ENCODE results near the gene TTPAL. TPM values are rescaled to one million over a fixed set of nuclear protein-coding genes. Genes with fewer than 3 reads are reported as not detected.
A peak's percentile ranks its signal among the peaks of the same experiment; 100 is the strongest.

TTPAL gene
- 14.8 TPM for total RNA-seq

GRCh38 chr20:44475694-44476560 is at the start of gene TTPAL:
Gene TTPAL, plus strand, starts transcription at chr20:44475874. Its CDS starts 4,126 bp downstream, at chr20:44480000.
- DNase-seq (ENCODE audit: low spot score), result peak; percentile 89

DNA sequence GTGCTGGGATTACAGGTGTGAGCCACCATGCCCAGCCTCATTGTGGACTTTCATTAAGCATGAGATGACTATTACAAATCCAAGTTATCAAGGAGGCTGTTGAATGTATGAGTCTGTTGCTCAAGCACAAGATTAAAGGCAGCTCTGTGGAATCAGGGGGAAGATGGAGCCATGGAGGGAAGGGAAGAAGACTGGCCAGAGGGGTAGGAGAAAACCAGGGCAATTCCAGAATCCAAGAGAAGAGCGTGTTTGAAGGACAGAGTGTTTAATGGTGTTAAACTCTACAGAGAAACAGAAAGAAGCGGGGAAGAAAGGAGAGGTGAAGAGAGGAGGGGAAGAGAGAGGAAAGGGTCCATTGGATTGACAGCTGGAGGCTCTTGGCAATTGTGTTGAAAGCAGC is 49.8 kb upstream of the TTPAL start:
- no peak for DNase-seq (ENCODE audit: low spot score)

GRCh38 chr20:44426879-44427790 is 48.5 kb upstream of the TTPAL start:
- DNase-seq (ENCODE audit: low spot score), result no peak

DNA sequence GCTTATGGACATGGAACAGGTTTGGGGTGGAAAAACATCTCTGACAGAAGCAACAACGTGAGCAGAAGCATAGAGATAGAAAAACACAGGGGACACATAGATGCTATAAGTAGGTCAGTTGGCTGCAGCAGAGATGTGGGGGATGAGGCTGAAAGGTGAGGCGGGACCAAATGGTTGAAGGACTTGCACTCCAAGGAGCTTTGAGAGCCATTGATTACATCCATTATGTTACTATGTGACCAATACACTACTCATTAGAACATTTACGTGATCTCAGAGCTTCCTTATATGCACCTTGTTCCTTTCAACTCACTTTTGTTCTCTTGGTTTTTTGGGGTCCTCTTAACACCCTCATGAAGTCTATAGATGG is 47.9 kb upstream of the TTPAL start:
- no peak for DNase-seq (ENCODE audit: low spot score)

- DNase-seq (ENCODE audit: low spot score), result no peak
Measured at GRCh38 chr20:44428174-44429016, 47.3 kb upstream of the TTPAL start.

DNA sequence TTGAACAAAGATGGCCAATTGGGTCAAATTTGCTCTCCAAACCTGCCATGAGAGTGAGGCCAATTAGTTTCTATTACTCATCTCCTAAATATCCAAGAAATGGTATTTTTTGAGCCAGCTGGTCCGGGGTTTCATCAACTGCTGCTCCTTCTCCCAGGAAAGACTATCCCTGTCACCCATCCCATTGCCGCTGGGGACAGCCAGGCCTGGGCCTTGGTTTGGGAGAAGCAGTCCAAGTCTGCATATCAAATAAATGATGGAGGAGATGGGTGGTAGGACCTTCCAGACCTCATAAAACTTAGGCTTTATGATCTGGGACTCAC is 46.7 kb upstream of the TTPAL start:
- DNase-seq (ENCODE audit: low spot score), result no peak

DNA sequence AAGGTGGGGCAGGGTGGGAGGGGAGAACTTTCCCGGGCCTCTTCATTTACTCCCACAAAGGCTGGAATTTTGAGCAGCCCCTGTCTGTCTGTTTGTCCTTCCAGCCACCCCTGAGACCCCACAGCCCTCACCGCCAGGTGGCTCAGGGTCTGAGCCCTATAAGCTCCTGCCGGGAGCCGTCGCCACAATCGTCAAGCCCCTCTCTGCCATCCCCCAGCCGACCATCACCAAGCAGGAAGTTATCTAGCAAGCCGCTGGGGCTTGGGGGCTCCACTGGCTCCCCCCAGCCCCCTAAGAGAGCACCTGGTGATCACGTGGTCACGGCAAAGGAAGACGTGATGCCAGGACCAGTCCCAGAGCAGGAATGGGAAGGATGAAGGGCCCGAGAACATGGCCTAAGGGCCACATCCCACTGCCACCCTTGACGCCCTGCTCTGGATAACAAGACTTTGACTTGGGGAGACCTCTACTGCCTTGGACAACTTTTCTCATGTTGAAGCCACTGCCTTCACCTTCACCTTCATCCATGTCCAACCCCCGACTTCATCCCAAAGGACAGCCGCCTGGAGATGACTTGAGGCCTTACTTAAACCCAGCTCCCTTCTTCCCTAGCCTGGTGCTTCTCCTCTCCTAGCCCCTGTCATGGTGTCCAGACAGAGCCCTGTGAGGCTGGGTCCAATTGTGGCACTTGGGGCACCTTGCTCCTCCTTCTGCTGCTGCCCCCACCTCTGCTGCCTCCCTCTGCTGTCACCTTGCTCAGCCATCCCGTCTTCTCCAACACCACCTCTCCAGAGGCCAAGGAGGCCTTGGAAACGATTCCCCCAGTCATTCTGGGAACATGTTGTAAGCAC is 46.0 kb upstream of the TTPAL start:
- no peak for DNase-seq (ENCODE audit: low spot score)

DNA sequence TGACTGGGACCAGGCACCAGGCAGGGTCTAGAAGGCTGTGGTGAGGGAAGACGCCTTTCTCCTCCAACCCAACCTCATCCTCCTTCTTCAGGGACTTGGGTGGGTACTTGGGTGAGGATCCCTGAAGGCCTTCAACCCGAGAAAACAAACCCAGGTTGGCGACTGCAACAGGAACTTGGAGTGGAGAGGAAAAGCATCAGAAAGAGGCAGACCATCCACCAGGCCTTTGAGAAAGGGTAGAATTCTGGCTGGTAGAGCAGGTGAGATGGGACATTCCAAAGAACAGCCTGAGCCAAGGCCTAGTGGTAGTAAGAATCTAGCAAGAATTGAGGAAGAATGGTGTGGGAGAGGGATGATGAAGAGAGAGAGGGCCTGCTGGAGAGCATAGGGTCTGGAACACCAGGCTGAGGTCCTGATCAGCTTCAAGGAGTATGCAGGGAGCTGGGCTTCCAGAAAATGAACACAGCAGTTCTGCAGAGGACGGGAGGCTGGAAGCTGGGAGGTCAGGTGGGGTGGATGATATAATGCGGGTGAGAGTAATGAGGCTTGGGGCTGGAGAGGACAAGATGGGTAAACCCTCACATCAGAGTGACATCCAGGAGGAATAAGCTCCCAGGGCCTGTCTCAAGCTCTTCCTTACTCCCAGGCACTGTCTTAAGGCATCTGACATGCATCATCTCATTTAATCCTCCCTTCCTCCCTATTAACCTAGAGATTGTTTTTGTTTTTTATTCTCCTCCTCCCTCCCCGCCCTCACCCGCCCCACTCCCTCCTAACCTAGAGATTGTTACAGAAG is 45.2 kb upstream of the TTPAL start:
- DNase-seq (ENCODE audit: low spot score), result no peak

GRCh38 chr20:44431118-44431501 is 44.6 kb upstream of the TTPAL start:
- no peak for DNase-seq (ENCODE audit: low spot score)

- DNase-seq (ENCODE audit: low spot score), result no peak
Measured at GRCh38 chr20:44431502-44432234, 44.0 kb upstream of the TTPAL start.

- no peak for DNase-seq (ENCODE audit: low spot score)
Measured at GRCh38 chr20:44432618-44433577, 42.8 kb upstream of the TTPAL start.

GRCh38 chr20:44433751-44434538 is 41.7 kb upstream of the TTPAL start:
- DNase-seq (ENCODE audit: low spot score), result no peak

- DNase-seq (ENCODE audit: low spot score), result no peak
Measured at GRCh38 chr20:44435630-44436335, 39.9 kb upstream of the TTPAL start.

- DNase-seq (ENCODE audit: low spot score), result no peak
Measured at GRCh38 chr20:44436393-44436792, 39.3 kb upstream of the TTPAL start.

GRCh38 chr20:44437497-44437896 is 38.2 kb upstream of the TTPAL start:
- no peak for DNase-seq (ENCODE audit: low spot score)

DNA sequence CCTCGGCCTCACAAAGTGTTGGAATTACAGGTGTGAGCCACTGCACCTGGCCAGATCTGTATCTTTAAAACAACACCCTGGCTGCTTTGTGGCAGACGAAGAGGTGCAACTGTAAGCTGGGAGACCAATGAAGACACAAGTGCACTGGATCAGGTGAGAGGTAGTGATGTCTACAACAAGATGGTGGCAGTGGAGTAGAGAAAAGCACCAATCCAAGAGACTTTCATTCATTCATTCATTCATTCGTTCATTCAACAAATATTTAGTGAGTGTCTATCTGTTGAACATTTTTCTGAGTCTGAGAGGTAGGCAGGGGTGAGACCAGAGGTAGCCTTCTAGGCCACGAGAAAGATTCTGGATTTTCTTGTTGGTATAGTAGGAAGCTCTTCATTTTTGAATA is 36.9 kb upstream of the TTPAL start:
- no peak for DNase-seq (ENCODE audit: low spot score)

DNA sequence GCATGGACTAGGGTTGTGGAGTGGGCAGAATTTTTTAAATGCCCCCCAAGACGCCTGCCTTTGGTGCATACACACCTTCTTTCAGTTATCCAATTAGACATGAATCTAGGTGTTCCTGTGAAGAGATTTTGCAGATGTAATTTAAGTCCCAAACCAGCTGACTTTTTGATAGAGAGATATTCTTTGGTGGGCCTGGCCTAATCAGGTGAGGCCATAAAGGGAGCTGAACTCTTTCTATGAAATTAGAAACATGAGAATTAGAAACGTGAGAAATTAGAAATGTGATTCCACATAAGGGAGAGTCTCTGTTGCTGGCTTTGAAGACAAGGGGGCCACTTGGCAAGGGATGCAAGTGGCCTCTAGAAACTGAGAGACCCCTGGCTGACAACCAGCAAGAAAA is 36.4 kb upstream of the TTPAL start:
- DNase-seq (ENCODE audit: low spot score), result no peak

Measured in mucosa of gallbladder (tissue), 1 donor.